ENCODE data around the gene C4A. TPM values are rescaled to one million over a fixed set of nuclear protein-coding genes. Genes with fewer than 3 reads are reported as not detected.
"Not testable (repeated sequence)": the region's sequence is repeated elsewhere in the genome, so short reads cannot be mapped to it uniquely, and the experiment has no call there.

The C4A gene
- total RNA-seq, 2 donors from 2014 or later, result 30.2 to 162 TPM

DNA sequence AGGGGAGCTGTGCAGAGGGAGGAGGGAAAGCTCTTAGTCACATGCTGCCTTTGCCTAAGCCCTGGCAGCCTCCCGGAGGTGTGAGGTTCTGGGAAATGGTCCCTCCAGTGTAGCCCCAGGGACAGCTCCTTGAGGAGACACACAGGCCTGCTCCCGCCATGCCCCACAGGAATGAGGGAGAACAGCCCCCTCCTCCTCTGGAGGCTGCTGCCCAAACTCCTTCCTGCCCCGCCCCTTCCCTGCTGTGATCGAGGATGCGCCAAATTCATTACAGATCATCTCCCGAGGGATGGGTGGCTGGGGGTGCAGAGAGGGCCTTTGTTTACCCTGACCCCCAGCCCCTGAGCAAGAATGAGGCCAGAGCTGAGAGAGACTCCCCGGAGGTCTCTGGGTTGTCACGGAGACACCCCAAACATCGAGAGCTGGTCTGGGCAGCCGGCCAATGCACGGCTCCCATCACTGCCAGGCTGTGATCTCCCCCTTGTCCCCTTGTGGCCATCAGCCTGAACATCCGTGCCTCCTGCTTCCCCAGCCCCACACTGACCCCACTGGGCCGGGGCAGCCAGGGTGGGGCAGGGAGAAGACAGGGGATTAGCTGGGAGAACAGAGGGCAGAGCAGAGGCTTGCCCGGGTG is 64.7 kb downstream of the C4A start:
- no peak overlapping the region for H3K4me3 ChIP-seq
- H3K36me3 ChIP-seq, result peaks cover 3% of the 10 kb centered on the region
- H3K4me1 ChIP-seq (ENCODE audit: control insufficient read depth in 1 of 2, low read depth in 2 of 2), result peaks cover 7 to 15% of the 10 kb centered on the region in 2 donors
- H3K27ac ChIP-seq, result peak overlapping the region in 1 of 2 donors; percentile 44
- no peak for DNase-seq (ENCODE audit: low spot score)
- H3K9me3 ChIP-seq, result no peaks in the 10 kb centered on the region
- no peaks in the 10 kb centered on the region for H3K27me3 ChIP-seq (replicated peaks; ENCODE audit: insufficient read depth)
- ATAC-seq (ENCODE audit: insufficient number of reproducible peaks, low FRiP score, low read depth), result no peak
- TF ChIP-seq, protein P1, sequence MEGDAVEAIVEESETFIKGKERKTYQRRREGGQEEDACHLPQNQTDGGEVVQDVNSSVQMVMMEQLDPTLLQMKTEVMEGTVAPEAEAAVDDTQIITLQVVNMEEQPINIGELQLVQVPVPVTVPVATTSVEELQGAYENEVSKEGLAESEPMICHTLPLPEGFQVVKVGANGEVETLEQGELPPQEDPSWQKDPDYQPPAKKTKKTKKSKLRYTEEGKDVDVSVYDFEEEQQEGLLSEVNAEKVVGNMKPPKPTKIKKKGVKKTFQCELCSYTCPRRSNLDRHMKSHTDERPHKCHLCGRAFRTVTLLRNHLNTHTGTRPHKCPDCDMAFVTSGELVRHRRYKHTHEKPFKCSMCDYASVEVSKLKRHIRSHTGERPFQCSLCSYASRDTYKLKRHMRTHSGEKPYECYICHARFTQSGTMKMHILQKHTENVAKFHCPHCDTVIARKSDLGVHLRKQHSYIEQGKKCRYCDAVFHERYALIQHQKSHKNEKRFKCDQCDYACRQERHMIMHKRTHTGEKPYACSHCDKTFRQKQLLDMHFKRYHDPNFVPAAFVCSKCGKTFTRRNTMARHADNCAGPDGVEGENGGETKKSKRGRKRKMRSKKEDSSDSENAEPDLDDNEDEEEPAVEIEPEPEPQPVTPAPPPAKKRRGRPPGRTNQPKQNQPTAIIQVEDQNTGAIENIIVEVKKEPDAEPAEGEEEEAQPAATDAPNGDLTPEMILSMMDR (IDR thresholded peaks at IDR 0.05), result no peak

- ATAC-seq (ENCODE audit: insufficient number of reproducible peaks, low FRiP score, low read depth), result no peak
- DNase-seq (ENCODE audit: low spot score), result no peak
- Histone ChIP-seq H3K4me3 (no peak overlapping the region), H3K9me3 (no peaks in the 10 kb centered on the region), H3K27ac (peak overlapping the region in 1 of 2 donors; percentile 44), H3K27me3 (replicated peaks; ENCODE audit: insufficient read depth) (no peaks in the 10 kb centered on the region), H3K36me3 (peaks cover 3% of the 10 kb centered on the region), H3K4me1 (ENCODE audit: control insufficient read depth in 1 of 2, low read depth in 2 of 2) (peaks cover 7 to 15% of the 10 kb centered on the region in 2 donors)
- TF ChIP-seq, protein P1 (IDR thresholded peaks at IDR 0.05), result no peak
Measured at GRCh38 chr6:32047084-32047478, 65.2 kb downstream of the C4A start.

GRCh38 chr6:32047539-32047854 is 65.6 kb downstream of the C4A start:
- TF ChIP-seq, protein P1 (IDR thresholded peaks at IDR 0.05), result no peak
- ATAC-seq (ENCODE audit: insufficient number of reproducible peaks, low FRiP score, low read depth), result no peak
- DNase-seq (ENCODE audit: low spot score), result no peak
- Histone ChIP-seq H3K4me1 (ENCODE audit: control insufficient read depth in 1 of 2, low read depth in 2 of 2) (peaks cover 7 to 15% of the 10 kb centered on the region in 2 donors), H3K9me3 (no peaks in the 10 kb centered on the region), H3K4me3 (no peak overlapping the region), H3K27me3 (replicated peaks; ENCODE audit: insufficient read depth) (no peaks in the 10 kb centered on the region), H3K27ac (peak overlapping the region in 1 of 2 donors; percentile 44), H3K36me3 (peaks cover 3% of the 10 kb centered on the region)

DNA sequence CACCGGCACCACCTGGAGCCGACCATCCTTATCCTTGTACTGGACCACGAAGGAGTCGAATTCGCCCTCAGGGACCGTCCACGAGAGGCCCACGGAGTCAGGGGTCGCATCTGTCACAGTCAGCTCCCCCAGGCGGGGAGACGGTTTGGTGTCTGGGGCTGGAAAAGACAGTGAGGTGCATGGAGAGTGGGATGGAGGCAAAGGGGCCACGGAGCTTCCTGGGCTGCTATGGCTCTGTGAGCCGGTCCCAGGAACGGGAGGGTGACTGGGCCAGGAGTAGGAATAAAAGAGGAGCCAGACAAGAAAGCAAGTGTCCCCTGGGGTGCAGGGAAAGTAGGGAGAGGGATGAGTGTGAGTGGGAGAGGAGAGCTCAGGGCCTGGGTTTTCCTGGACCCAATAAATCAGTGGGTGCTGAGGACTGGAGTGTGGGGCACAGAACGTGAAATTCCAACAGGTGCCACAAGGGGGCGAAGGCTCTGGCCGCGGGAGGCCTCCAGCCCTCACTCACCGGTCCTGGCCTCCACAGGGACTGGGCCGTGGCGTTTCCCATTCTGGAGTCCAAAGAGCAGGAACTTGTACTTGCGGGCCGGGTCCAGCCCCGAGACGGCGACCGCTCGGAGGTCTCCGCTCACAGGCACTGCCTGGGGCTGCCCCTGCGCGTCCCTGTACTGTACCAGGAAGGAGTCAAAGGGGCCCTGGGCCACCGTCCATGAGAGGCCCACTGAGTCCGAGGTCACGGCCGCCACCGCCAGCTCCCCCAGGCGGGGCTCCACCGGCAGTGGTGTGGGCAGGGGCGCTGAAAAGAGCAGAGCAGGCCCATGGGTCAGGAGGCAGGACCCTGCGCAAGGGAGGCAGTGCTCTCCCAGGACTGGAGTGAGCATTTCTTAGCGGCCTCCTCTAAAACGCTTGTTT is 66.3 kb downstream of the C4A start:
- Histone ChIP-seq H3K4me3 (no peak overlapping the region), H3K27me3 (replicated peaks; ENCODE audit: insufficient read depth) (no peaks in the 10 kb centered on the region), H3K27ac (peak overlapping the region in 1 of 2 donors; percentile 44), H3K36me3 (peaks cover 3% of the 10 kb centered on the region), H3K4me1 (ENCODE audit: control insufficient read depth in 1 of 2, low read depth in 2 of 2) (peaks cover 7 to 15% of the 10 kb centered on the region in 2 donors), H3K9me3 (no peaks in the 10 kb centered on the region)
- DNase-seq (ENCODE audit: low spot score) (no peak), ATAC-seq (ENCODE audit: insufficient number of reproducible peaks, low FRiP score, low read depth) (peak; percentile 51)
- TF ChIP-seq, protein P1 (IDR thresholded peaks at IDR 0.05), result peak; percentile 96

DNA sequence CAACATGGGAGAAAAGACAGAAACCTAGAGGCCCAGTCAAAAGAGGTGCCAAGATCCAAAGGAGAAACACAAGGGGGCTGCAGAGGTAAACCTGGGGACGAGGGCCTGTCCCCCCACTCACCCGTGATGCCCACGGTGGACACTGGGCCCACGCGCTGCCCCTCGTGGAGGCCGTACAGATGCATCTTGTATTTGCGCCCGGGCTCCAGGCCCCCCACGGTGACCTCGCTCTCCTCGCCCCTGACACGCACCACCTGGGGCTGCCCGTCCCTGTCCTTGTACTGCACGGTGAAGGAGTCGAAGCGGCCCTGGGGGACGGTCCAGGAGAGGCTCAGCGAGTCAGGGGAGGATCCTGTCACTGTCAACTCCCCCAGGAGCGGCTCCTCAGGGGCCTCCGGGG is 67.3 kb downstream of the C4A start:
- not testable (repeated sequence) for DNase-seq (ENCODE audit: low spot score); ATAC-seq (ENCODE audit: insufficient number of reproducible peaks, low FRiP score, low read depth); H3K27me3 ChIP-seq (replicated peaks; ENCODE audit: insufficient read depth); H3K27ac ChIP-seq; H3K4me3 ChIP-seq; H3K36me3 ChIP-seq; H3K9me3 ChIP-seq
- H3K4me1 ChIP-seq (ENCODE audit: control insufficient read depth in 1 of 2, low read depth in 2 of 2), result peaks cover 7 to 15% of the 10 kb centered on the region in 2 donors

GRCh38 chr6:32049736-32050135 is 67.9 kb downstream of the C4A start:
- not testable (repeated sequence) for ATAC-seq (ENCODE audit: insufficient number of reproducible peaks, low FRiP score, low read depth); H3K27ac ChIP-seq; H3K27me3 ChIP-seq (replicated peaks; ENCODE audit: insufficient read depth); H3K36me3 ChIP-seq; DNase-seq (ENCODE audit: low spot score); H3K4me3 ChIP-seq; H3K9me3 ChIP-seq
- H3K4me1 ChIP-seq (ENCODE audit: control insufficient read depth in 1 of 2, low read depth in 2 of 2), result peaks cover 7 to 15% of the 10 kb centered on the region in 2 donors
